ENCODE measurements around the gene SLC4A2. TPM values are rescaled to one million over a fixed set of nuclear protein-coding genes. Genes with fewer than 3 reads are reported as not detected.
A peak's percentile ranks its signal among the peaks of the same experiment; 100 is the strongest.

SLC4A2 gene
- total RNA-seq, 4 donors from 2014 or later, result 39.8 to 53.7 (median 45.0) TPM

DNA sequence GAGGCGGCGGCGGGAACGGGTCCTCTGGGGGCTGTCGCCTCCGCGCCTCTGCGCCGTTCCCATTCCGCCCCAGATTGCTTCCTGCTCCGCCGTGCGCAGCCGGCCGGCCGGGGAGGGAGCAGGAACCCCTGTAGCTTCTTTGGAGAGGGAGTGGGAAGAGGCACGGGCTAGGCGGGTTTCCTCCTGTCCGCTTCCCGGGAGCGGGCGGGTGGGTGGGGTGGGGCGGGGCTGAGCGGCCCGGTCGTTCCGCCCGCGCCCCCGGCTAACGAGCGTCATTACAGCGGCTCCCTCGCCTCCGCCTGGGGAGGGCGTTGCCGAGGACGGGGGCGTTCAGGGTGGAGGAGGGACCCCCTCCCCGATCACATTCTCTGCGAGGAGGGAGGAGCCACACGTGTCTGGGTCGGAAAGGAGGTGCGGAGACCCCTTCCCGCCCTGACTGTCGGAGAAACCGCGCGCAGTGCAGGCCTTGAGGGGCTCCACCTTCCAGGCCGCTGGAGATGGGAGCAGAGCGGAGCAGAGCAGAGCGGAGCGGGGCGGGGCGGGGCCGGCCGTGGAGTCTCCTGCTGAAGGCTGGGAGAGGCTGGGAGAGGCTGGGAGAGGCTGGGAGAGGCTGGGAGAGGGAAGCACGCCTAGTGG, 66.6 kb downstream of the SLC4A2 start:
- Histone ChIP-seq H3K27ac (peak overlapping the region; percentile 0 to 65 (median 48)), H3K36me3 (peaks cover 34 to 91% (median 50%) of the 10 kb centered on the region in 3 donors), H3K9me3 (no peaks in the 10 kb centered on the region), H3K27me3 (no peaks in the 10 kb centered on the region), H3K4me1 (peaks cover 18 to 38% (median 20%) of the 10 kb centered on the region in 3 donors), H3K4me3 (peak overlapping the region; percentile 5 to 52 (median 40))
- intact Hi-C loops (cut with DNase I), result no loop called here
- DNase-seq, result no peak
- WGBS, 2 donors, result 34% methylated on average over 7 of the region's 58 CpGs; no CpG with 5 or more reads in 1 of the 2 donors
- no peak for TF ChIP-seq POLR2A (IDR thresholded peaks at IDR 0.05)
- TF ChIP-seq, protein P1, sequence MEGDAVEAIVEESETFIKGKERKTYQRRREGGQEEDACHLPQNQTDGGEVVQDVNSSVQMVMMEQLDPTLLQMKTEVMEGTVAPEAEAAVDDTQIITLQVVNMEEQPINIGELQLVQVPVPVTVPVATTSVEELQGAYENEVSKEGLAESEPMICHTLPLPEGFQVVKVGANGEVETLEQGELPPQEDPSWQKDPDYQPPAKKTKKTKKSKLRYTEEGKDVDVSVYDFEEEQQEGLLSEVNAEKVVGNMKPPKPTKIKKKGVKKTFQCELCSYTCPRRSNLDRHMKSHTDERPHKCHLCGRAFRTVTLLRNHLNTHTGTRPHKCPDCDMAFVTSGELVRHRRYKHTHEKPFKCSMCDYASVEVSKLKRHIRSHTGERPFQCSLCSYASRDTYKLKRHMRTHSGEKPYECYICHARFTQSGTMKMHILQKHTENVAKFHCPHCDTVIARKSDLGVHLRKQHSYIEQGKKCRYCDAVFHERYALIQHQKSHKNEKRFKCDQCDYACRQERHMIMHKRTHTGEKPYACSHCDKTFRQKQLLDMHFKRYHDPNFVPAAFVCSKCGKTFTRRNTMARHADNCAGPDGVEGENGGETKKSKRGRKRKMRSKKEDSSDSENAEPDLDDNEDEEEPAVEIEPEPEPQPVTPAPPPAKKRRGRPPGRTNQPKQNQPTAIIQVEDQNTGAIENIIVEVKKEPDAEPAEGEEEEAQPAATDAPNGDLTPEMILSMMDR (IDR thresholded peaks at IDR 0.05), result no peak

Other genes with a start within 250 kb of the SLC4A2 start
- gene AOC1, start 207.1 kb upstream of the SLC4A2 start, total RNA-seq, result 1 to 10 TPM in 2 of 4 donors, under 1 TPM in 2; 0.26 to 4.4 (median 1.4) TPM
- gene KCNH2, start 81.3 kb upstream of the SLC4A2 start, total RNA-seq, result 1 to 10 TPM in 1 of 4 donors, under 1 TPM in 3; 0.19 to 2.5 (median 0.72) TPM
- gene NOS3, start 68.6 kb upstream of the SLC4A2 start, total RNA-seq, result 1 to 10 TPM; 1.4 to 3.2 (median 2.2) TPM
- 10 to 100 TPM in 2 of 4 donors, 1 to 10 TPM in 2; 1.5 to 45.2 (median 12.8) TPM for gene ATG9B, start 35.1 kb upstream of the SLC4A2 start, total RNA-seq
- 10 to 100 TPM; 23.1 to 41.0 (median 26.1) TPM for gene ABCB8, start 31.1 kb upstream of the SLC4A2 start, total RNA-seq
- under 1 TPM in 2 of 4 donors, not detected in 2; 0.40 to 0.95 TPM for gene ASIC3, start 11.1 kb upstream of the SLC4A2 start, total RNA-seq
- gene CDK5, start 1.7 kb upstream of the SLC4A2 start, total RNA-seq, result 10 to 100 TPM in 2 of 4 donors, 1 to 10 TPM in 2; 3.8 to 12.9 (median 8.6) TPM
- 10 to 100 TPM; 43.0 to 83.6 (median 75.9) TPM for gene FASTK, start 21.2 kb downstream of the SLC4A2 start, total RNA-seq
- gene TMUB1, start 23.9 kb downstream of the SLC4A2 start, total RNA-seq, result 10 to 100 TPM; 28.4 to 51.0 (median 35.2) TPM
- gene AGAP3, start 26.9 kb downstream of the SLC4A2 start, total RNA-seq, result 100 to 1,000 TPM in 1 of 4 donors, 10 to 100 TPM in 3; 68.6 to 100 (median 72.2) TPM
- not detected for gene GBX1, start 108.1 kb downstream of the SLC4A2 start, total RNA-seq
- not detected for gene ASB10, start 127.7 kb downstream of the SLC4A2 start, total RNA-seq
- not detected for gene H2BK1, start 150.9 kb downstream of the SLC4A2 start, total RNA-seq
- gene ABCF2, start 167.6 kb downstream of the SLC4A2 start, total RNA-seq, result 10 to 100 TPM; 27.0 to 44.7 (median 40.5) TPM
- 10 to 100 TPM; 21.8 to 23.5 (median 22.3) TPM for gene CHPF2, start 172.9 kb downstream of the SLC4A2 start, total RNA-seq
- 10 to 100 TPM in 1 of 4 donors, 1 to 10 TPM in 3; 2.5 to 11.6 (median 6.3) TPM for gene SMARCD3, start 189.1 kb downstream of the SLC4A2 start, total RNA-seq